Mesodermal cell (in vitro differentiated cells): ENCODE data around the gene LOXL1.
"Not testable (repeated sequence)": the region's sequence is repeated elsewhere in the genome, so short reads cannot be mapped to it uniquely, and the experiment has no call there.

ENCODE experiments used
- H3K27ac ChIP-seq: 2 replicates; pipeline ENCODE4 v1.7.0; 2013; ENCODE audit warnings: mild to moderate bottlenecking, low read depth, low read length, moderate library complexity; ENCODE audit not compliant: severe bottlenecking
- H3K36me3 ChIP-seq: 2 replicates; pipeline ENCODE4 v1.7.1; 2013; ENCODE audit warnings: mild to moderate bottlenecking, low read length, moderate library complexity; ENCODE audit not compliant: control insufficient read depth, insufficient read depth
- H3K4me1 ChIP-seq: one replicate; pipeline ENCODE4 v1.7.1; 2013; ENCODE audit warnings: mild to moderate bottlenecking, low read length; ENCODE audit not compliant: insufficient read depth, control insufficient read depth, poor library complexity, severe bottlenecking
- H3K4me3 ChIP-seq: 2 replicates; pipeline ENCODE4 v1.7.0; 2013; ENCODE audit warnings: low read length, control low read depth, mild to moderate bottlenecking; ENCODE audit not compliant: insufficient read depth, poor library complexity, severe bottlenecking; ENCODE audit errors: extremely low read depth
- H3K9me3 ChIP-seq: 2 replicates; pipeline ENCODE4 v1.7.1; 2013; ENCODE audit warnings: mild to moderate bottlenecking, low read length, moderate library complexity; ENCODE audit not compliant: control insufficient read depth
- WGBS, 2 experiments: methylation state at CpG; one replicate each; pipeline ENCODE4 v1.1.5; 2013; ENCODE audit warnings: missing lambda C conversion rate in 2 of 2; ENCODE audit not compliant: insufficient coverage in 2 of 2; 5-methylcytosine and 5-hydroxymethylcytosine counted together

The LOXL1 gene

GRCh38 chr15:73956743-73957135, 30.5 kb downstream of the LOXL1 start:
- peaks cover 4% of the 10 kb centered on the region for H3K36me3 ChIP-seq
- 88 to 97% methylated on average over 4 to 7 of the region's 9 CpGs for WGBS, 2 experiments
- no peak overlapping the region for H3K4me3 ChIP-seq
- H3K9me3 ChIP-seq: no peaks in the 10 kb centered on the region
- peaks cover 6% of the 10 kb centered on the region for H3K4me1 ChIP-seq
- no peak overlapping the region for H3K27ac ChIP-seq

- Histone ChIP-seq H3K27ac (no peak overlapping the region), H3K4me1 (peaks cover under 1% of the 10 kb centered on the region), H3K36me3 (no peaks in the 10 kb centered on the region), H3K4me3 (no peak overlapping the region), H3K9me3 (no peaks in the 10 kb centered on the region)
- 84 to 92% methylated on average over 6 to 8 of the region's 8 CpGs for WGBS, 2 experiments
Observed at GRCh38 chr15:73957276-73957675, 31.0 kb downstream of the LOXL1 start.

- no peaks in the 10 kb centered on the region for H3K4me1 ChIP-seq
- WGBS, 2 experiments: 88 to 100% methylated on average over 1 of the region's 2 CpGs
- H3K4me3 ChIP-seq: no peak overlapping the region
- no peaks in the 10 kb centered on the region for H3K36me3 ChIP-seq
- no peak overlapping the region for H3K27ac ChIP-seq
- H3K9me3 ChIP-seq: no peaks in the 10 kb centered on the region
Observed at GRCh38 chr15:73957785-73958184, 31.5 kb downstream of the LOXL1 start.

GRCh38 chr15:73959012-73959581, 32.8 kb downstream of the LOXL1 start:
- no peak overlapping the region for H3K27ac ChIP-seq
- no peaks in the 10 kb centered on the region for H3K9me3 ChIP-seq
- H3K4me3 ChIP-seq: no peak overlapping the region
- H3K4me1 ChIP-seq: no peaks in the 10 kb centered on the region
- WGBS, 2 experiments: 84 to 88% methylated on average over 5 to 8 of the region's 8 CpGs
- no peaks in the 10 kb centered on the region for H3K36me3 ChIP-seq

- no peak overlapping the region for H3K4me3 ChIP-seq
- no peak overlapping the region for H3K27ac ChIP-seq
- no peaks in the 10 kb centered on the region for H3K9me3 ChIP-seq
- no peaks in the 10 kb centered on the region for H3K36me3 ChIP-seq
- H3K4me1 ChIP-seq: peaks cover under 1% of the 10 kb centered on the region
- 71 to 87% methylated on average over 4 to 6 of the region's 6 CpGs for WGBS, 2 experiments
Observed at GRCh38 chr15:73959801-73960200, 33.5 kb downstream of the LOXL1 start.

GRCh38 chr15:73960472-73961070, 34.3 kb downstream of the LOXL1 start:
- H3K4me1 ChIP-seq, H3K9me3 ChIP-seq, H3K36me3 ChIP-seq, H3K4me3 ChIP-seq, H3K27ac ChIP-seq: not testable (repeated sequence)
- 92 to 93% methylated on average over 3 to 6 of the region's 7 CpGs for WGBS, 2 experiments

- Histone ChIP-seq H3K4me1 (peaks cover 18% of the 10 kb centered on the region), H3K9me3 (no peaks in the 10 kb centered on the region), H3K4me3 (no peak overlapping the region), H3K36me3 (no peaks in the 10 kb centered on the region), H3K27ac (no peak overlapping the region)
- WGBS, 2 experiments: 100% methylated on average over 1 of the region's 5 CpGs; no CpG with 5 or more reads in 1 of the 2 experiments
Observed at GRCh38 chr15:73962433-73962832, 36.2 kb downstream of the LOXL1 start.

- H3K36me3 ChIP-seq: no peaks in the 10 kb centered on the region
- H3K4me1 ChIP-seq: peaks cover 18% of the 10 kb centered on the region
- 6 to 23% methylated on average over 7 of the region's 11 CpGs for WGBS, 2 experiments
- H3K4me3 ChIP-seq: no peak overlapping the region
- peak overlapping the region; percentile 56 for H3K27ac ChIP-seq
- no peaks in the 10 kb centered on the region for H3K9me3 ChIP-seq
Observed at GRCh38 chr15:73964736-73965093, 38.5 kb downstream of the LOXL1 start.

- Histone ChIP-seq H3K4me1 (peaks cover 18% of the 10 kb centered on the region), H3K36me3 (no peaks in the 10 kb centered on the region), H3K9me3 (no peaks in the 10 kb centered on the region), H3K27ac (peak overlapping the region; percentile 56), H3K4me3 (no peak overlapping the region)
- 16 to 21% methylated on average over 9 to 10 of the region's 13 CpGs for WGBS, 2 experiments
Observed at GRCh38 chr15:73965094-73965757, 39.0 kb downstream of the LOXL1 start.

GRCh38 chr15:73965758-73966113, 39.5 kb downstream of the LOXL1 start:
- no peak overlapping the region for H3K4me3 ChIP-seq
- no peaks in the 10 kb centered on the region for H3K9me3 ChIP-seq
- no peak overlapping the region for H3K27ac ChIP-seq
- WGBS, 2 experiments: 42 to 82% methylated on average over 1 of the region's 2 CpGs
- H3K4me1 ChIP-seq: peaks cover 18% of the 10 kb centered on the region
- H3K36me3 ChIP-seq: no peaks in the 10 kb centered on the region

- no CpG with 5 or more reads among the region's 3 CpGs for WGBS, 2 experiments
- H3K36me3 ChIP-seq: no peaks in the 10 kb centered on the region
- peaks cover 20% of the 10 kb centered on the region for H3K4me1 ChIP-seq
- H3K9me3 ChIP-seq: no peaks in the 10 kb centered on the region
- no peak overlapping the region for H3K4me3 ChIP-seq
- no peak overlapping the region for H3K27ac ChIP-seq
Observed at GRCh38 chr15:73968461-73968860, 42.2 kb downstream of the LOXL1 start.
